ENCODE results near the gene ANGEL1. TPM values are rescaled to one million over a fixed set of nuclear protein-coding genes. Genes with fewer than 3 reads are reported as not detected.

Gene ANGEL1
- total and polyA plus RNA-seq, 2 of the 13 experiments (the other 11 are each of a cell fraction or from before 2014, with no cell fraction given) = 14.3 to 20.1 TPM

GRCh38 chr14:76812422-76813383 is at the start of gene ANGEL1 (continued):
- TF ChIP-seq CAMTA2 (CRISPR knock-in tag; IDR thresholded peaks at IDR 0.05; ENCODE audit: borderline replicate concordance) (0 out of 2 replicates have a peak, but pooled peaks have one; percentile 52), SNAPC2 (CRISPR knock-in tag; IDR thresholded peaks at IDR 0.05) (no peak; the same call in 1 of the 2 replicates), TAF15 (IDR thresholded peaks at IDR 0.05; ENCODE audit: low read depth, low read length, poor library complexity, severe bottlenecking) (no peak), ZFY (CRISPR knock-in tag; IDR thresholded peaks at IDR 0.05) (peak; percentile 94), ZNF3 (CRISPR knock-in tag; IDR thresholded peaks at IDR 0.05) (no peak), IKZF5 (CRISPR knock-in tag; IDR thresholded peaks at IDR 0.05) (peak; percentile 77), ETV5 (CRISPR knock-in tag; IDR thresholded peaks at IDR 0.05; ENCODE audit: borderline replicate concordance) (peak; percentile 74), ZNF333 (CRISPR knock-in tag; IDR thresholded peaks at IDR 0.05; ENCODE audit: borderline replicate concordance) (0 out of 2 replicates have a peak, but pooled peaks have one; percentile 42), ATF4 (CRISPR knock-in tag; IDR thresholded peaks at IDR 0.05) (0 out of 4 replicates have a peak, but pooled peaks of 1 of the 2 experiments have one; percentile 32), ZNF543 (CRISPR knock-in tag; IDR thresholded peaks at IDR 0.05) (0 out of 2 replicates have a peak, but pooled peaks have one; percentile 36), BRF2 (CRISPR knock-in tag; IDR thresholded peaks at IDR 0.05) (no peak; the same call in 1 of the 2 replicates), MXI1 (IDR thresholded peaks at IDR 0.05; ENCODE audit: borderline replicate concordance, low read depth, low read length) (peak; percentile 93), PREB (CRISPR knock-in tag; IDR thresholded peaks at IDR 0.05) (no peak), ELF3 (CRISPR knock-in tag; IDR thresholded peaks at IDR 0.05) (peak; percentile 70), CBX5 (CRISPR knock-in tag; IDR thresholded peaks at IDR 0.05; ENCODE audit: borderline replicate concordance) (no peak), PBX3 (CRISPR knock-in tag; IDR thresholded peaks at IDR 0.05; ENCODE audit: borderline replicate concordance) (no peak), PAXIP1 (CRISPR knock-in tag; conservative IDR thresholded peaks at IDR 0.05) (peak; percentile 57), ATF1 (CRISPR knock-in tag; IDR thresholded peaks at IDR 0.05) (no peak)

Measured in HepG2 (cell line).